Raji (cell line): ENCODE results near the gene PDIA5.

ENCODE experiments used
- POLR2A ChIP-seq: IDR thresholded peaks from 2 replicates; pipeline ENCODE4 v1.6.1; 2011; ENCODE audit warnings: low read depth, low read length, control low read depth; ENCODE audit not compliant: insufficient read depth

The PDIA5 gene

GRCh38 chr3:123105201-123106189 lies 38.7 kb downstream of the PDIA5 start:
- TF ChIP-seq POLR2A: no peak

GRCh38 chr3:123110282-123110975 lies 43.6 kb downstream of the PDIA5 start:
- no peak for TF ChIP-seq POLR2A

DNA sequence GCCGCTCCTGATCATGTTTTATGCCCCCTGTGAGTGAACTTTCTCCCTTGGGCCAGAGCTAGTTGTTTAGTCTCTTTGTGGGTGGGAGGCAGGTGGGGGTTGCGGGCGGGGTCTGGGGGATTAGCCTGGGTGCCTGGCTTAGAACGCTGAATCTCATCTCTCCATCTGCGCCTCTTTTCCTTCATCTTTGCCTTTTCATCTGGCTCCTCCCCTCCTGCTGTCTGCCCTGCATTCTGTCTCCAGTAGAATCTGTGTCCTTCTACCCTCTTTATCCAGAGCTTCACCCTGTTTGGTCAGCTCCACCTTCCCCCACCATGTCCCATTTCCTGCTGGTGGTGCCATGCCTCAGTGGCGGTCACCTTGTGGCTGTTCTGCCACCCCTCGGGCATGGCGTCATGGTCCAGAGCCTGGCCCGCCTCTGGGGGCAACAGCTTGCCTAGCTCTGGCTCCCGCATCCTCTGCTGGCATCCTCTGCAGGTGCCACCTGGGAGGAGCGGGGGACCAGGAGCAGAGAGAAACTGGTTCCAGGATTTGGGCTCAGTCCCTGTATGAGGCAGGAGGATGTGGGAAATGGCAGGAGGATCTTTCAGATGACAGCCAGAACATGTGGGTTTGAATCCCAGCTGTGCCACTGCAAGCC lies 44.3 kb downstream of the PDIA5 start:
- no peak for TF ChIP-seq POLR2A

DNA sequence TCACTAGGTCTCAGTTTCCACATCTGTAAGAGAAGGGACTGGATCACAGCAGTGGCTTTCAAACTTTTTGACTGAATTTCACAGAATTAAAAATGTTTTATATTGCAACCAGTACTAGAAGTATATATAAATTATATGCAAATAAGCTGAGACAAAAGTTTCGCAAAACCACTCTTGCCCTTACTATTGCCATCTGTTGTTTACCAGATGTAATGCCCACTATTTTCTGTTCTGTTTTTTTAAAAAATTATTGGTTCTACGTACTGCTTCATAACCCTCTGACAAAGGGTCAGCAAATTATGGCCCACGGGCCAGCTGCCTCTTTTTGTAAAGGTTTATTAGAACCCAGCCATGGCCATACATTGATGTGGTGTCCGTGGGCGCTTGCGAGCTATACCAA lies 44.8 kb downstream of the PDIA5 start:
- TF ChIP-seq POLR2A: no peak

DNA sequence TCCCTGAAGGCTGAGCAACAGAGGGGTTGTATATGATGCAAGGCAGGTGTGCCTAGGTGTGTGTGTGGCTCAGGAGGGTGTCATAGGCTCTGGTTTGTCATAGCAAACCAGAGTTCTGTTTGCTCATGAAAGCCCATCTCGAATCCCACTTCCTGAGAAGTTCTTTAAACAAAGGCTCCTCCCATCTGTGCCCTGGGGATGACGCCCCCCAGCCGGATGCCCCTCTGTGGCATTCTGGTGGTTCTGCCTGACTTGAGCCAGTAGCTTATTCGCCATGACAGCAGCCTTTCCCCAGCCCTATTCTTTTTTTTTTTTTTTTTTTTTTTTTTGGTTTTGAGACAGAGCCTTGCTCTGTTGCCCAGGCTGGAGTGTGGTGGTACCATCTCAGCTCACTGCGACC lies 45.4 kb downstream of the PDIA5 start:
- no peak for TF ChIP-seq POLR2A

GRCh38 chr3:123113889-123114450 lies 47.1 kb downstream of the PDIA5 start:
- no peak for TF ChIP-seq POLR2A

DNA sequence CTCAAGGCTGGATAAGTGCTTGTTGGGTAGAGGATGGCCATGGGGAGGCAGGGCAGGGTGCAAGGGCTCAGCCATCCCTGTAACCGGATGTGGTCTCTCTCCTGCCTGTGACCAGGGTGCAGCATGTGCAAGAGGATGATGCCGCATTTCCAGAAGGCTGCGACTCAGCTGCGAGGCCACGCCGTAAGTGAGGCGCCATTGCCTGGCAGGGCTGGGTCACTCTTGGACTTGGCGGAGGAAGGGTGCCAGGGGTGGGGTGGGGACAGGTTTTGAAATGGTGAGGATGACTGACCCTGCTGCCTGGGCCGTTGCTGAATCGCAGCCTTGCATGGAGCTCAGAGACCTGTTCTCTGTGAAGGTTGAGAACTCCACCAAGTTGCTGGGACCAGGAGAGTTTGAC lies 49.3 kb downstream of the PDIA5 start:
- no peak for TF ChIP-seq POLR2A

DNA sequence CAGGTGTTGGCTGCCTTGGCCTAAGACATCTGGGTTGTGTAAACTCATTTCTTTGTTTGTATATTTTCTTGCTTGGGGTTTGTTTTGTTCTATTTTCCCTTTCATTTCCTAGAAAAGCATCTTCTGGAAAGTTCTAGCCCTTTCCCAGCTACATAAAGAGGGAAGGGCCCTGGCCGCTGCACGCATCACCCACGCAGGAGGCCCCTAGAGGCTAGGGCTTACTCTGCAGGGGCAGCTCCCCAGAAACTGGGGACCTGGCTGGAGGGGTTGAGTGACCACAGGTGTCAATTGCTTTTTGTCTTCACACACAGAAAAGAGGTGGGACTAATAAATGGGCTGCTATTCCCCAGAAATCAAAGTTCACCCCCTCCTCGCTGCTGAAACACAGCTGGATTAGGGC lies 52.6 kb downstream of the PDIA5 start:
- no peak for TF ChIP-seq POLR2A

DNA sequence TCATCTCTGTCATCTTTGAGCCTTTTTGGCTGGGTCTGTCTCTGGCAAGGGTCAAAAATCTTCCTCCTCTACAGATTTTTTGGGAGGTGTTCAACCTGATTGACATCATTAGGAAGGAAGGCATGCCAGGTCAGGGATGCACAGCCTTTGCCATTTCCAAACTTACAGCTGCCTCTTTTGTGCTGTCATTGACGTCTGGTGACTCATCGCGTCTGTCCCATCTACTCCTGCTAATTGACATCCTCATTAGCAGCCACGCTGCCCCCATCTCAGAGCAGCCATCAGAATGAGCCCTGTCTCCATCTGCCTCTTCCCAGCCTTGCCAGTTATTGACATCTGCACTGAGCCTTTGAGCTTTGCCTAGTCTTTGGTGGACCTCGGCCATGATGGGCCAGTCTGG lies 53.0 kb downstream of the PDIA5 start:
- TF ChIP-seq POLR2A: no peak

GRCh38 chr3:123120573-123120972 lies 53.7 kb downstream of the PDIA5 start:
- TF ChIP-seq POLR2A: no peak

DNA sequence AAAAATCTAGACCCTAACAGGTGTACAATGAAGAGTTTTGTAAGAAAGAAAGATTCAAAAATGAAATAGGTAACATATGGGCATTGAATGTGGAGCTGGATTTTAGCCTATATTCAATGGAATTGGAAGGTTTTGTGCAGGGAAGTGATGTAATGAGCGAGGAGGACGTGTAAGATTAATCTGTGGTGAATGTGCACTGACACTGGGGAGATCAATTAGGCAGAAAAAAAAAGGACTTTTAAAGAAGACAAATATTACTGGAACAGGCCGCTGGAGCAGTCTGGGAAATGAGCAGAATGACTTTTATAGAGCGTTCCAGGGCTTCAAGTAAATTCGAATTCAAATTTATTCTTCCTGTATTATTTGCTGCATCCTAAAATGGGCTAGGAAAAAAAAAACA lies 55.2 kb downstream of the PDIA5 start:
- no peak for TF ChIP-seq POLR2A

GRCh38 chr3:123122525-123123315 lies 55.9 kb downstream of the PDIA5 start:
- TF ChIP-seq POLR2A: no peak

- no peak for TF ChIP-seq POLR2A
Measured at GRCh38 chr3:123123716-123124616, 57.1 kb downstream of the PDIA5 start.

GRCh38 chr3:123124971-123125370 lies 58.1 kb downstream of the PDIA5 start:
- TF ChIP-seq POLR2A: no peak
